Spleen (tissue), 11 donors: ENCODE measurements around the gene PRPF19. TPM values are rescaled to one million over a fixed set of nuclear protein-coding genes. Genes with fewer than 3 reads are reported as not detected.

Experiments
- DNase-seq: peaks from one replicate; pipeline ENCODE4 v3.0.0-alpha.2; 2020
- H3K27ac ChIP-seq, 8 donors: fragments of 200-600 bp; sonication (generic) in 7 of 8; 1 replicate in 4 of 8; 2 replicates in 4 of 8; pipeline versions ENCODE4 v1.5.0 to v1.8.0; 2016 to 2021; ENCODE audit warnings: inconsistent platforms in 4 of 8, mild to moderate bottlenecking in 4 of 8, moderate library complexity in 1 of 8
- H3K27me3 ChIP-seq, 7 donors: fragments of 200-600 bp; sonication (generic) in 6 of 7; replicated peaks in 1 of 7; 1 replicate in 4 of 7; 2 replicates in 3 of 7; pipeline versions ENCODE4 v1.5.0 to v1.8.0; 2016 to 2021; ENCODE audit warnings: inconsistent platforms in 3 of 7, mild to moderate bottlenecking in 1 of 7
- H3K36me3 ChIP-seq, 6 donors: fragments of 200-600 bp; sonication (generic) in 5 of 6; 1 replicate in 4 of 6; 2 replicates in 2 of 6; pipeline versions ENCODE4 v1.5.0 to v1.8.0; 2016 to 2021; ENCODE audit warnings: inconsistent platforms in 2 of 6
- H3K4me1 ChIP-seq, 6 donors: fragments of 200-600 bp; sonication (generic) in 5 of 6; 1 replicate in 3 of 6; 2 replicates in 3 of 6; pipeline versions ENCODE4 v1.5.0 to v1.8.0; 2016 to 2021; ENCODE audit warnings: inconsistent platforms in 3 of 6
- H3K4me3 ChIP-seq, 8 donors: fragments of 200-600 bp; sonication (generic) in 7 of 8; 1 replicate in 4 of 8; 2 replicates in 4 of 8; pipeline versions ENCODE4 v1.5.0 to v1.8.0; 2016 to 2021; ENCODE audit warnings: inconsistent platforms in 4 of 8, mild to moderate bottlenecking in 4 of 8, moderate library complexity in 2 of 8
- H3K9me3 ChIP-seq, 8 donors: fragments of 200-600 bp; sonication (generic) in 7 of 8; 1 replicate in 4 of 8; 2 replicates in 4 of 8; pipeline versions ENCODE4 v1.5.0 to v1.8.0; 2016 to 2021; ENCODE audit warnings: inconsistent platforms in 4 of 8
- CTCF ChIP-seq, 11 experiments: fragments of 200-600 bp in 7 of 11; fragments of 450-650 bp in 4 of 11; sonication (generic) in 4 of 11; IDR thresholded peaks in 8 of 11; conservative IDR thresholded peaks in 3 of 11; 1 replicate in 7 of 11; 2 replicates in 4 of 11; pipeline versions ENCODE4 v1.4.0 to v1.8.0; 2016 to 2021; ENCODE audit warnings: antibody characterized with exemption in 11 of 11, inconsistent platforms in 4 of 11, mild to moderate bottlenecking in 1 of 11
- POLR2A ChIP-seq, 3 donors: fragments of 450-650 bp; IDR thresholded peaks; one replicate each; pipeline ENCODE4 v1.5.1; 2017; ENCODE audit warnings: antibody characterized with exemption in 3 of 3, mild to moderate bottlenecking in 1 of 3
- POLR2AphosphoS5 ChIP-seq, 3 donors: sonication (generic); formaldehyde crosslinking; IDR thresholded peaks; one replicate each; pipeline ENCODE4 v1.5.1; 2017; ENCODE audit warnings: antibody characterized with exemption in 3 of 3
- WGBS, 5 donors: extraction: QIAGEN DNeasy Blood & Tissue Kit in 3 of 5; methylation state at CpG; one replicate each; pipeline versions ENCODE4 v1.1.5 to v1.1.7; 2013 to 2018; 5-methylcytosine and 5-hydroxymethylcytosine counted together
- intact Hi-C: fragments of 100-400 bp; cut with DNase I; formaldehyde crosslinking; loops from one replicate; pipeline ENCODE4 v1.15.0; 2023; ENCODE audit warnings: low total_unique reads
- polyA plus RNA-seq, 3 donors: library from polyadenylated mRNA; stranded (reverse); fragments of 200-250 nt; gene quantifications; one replicate each; pipeline ENCODE4 v1.2.1, GENCODE V29; 2013
- total RNA-seq, 7 donors: library from RNA; depleted of rRNA in 3 of 7; stranded (reverse); fragments of >200 nt in 3 of 7; fragmentation: NEBNext Ultra II Directional in 4 of 7; extraction: Animal tissue kit (Norgen Biotek cat#: 25700) in 4 of 7; gene quantifications; one replicate each; pipeline versions ENCODE4 v1.1.0 to v1.2.1, GENCODE V29; 2016 to 2021
- donor health status: healthy with polysubstance abuse.
- donor health status: DM: no; HTN: no; CAD: no; lungs with moderate emphysema.
- donor health status: DM: no; HTN: no; CAD: no.
- donor health status: Bipolar disorder and iron deficiency.
- donor health status: healthy.
- donor health status: DM: no; HTN: no; CAD: no.
- donor health status: DM: yes; HTN: yes; CAD: no.

PRPF19 gene
- total and polyA plus RNA-seq, 10 donors = 58.7 to 81.1 (median 70.1) TPM

- H3K27ac ChIP-seq = no peak overlapping the region
- WGBS, 5 donors = 83 to 88% (median 86%) methylated on average over 26 to 78 of the region's 78 CpGs
- no peak overlapping the region for H3K4me3 ChIP-seq
- H3K4me1 ChIP-seq = peaks cover 0 to 5% (median 0%) of the 10 kb centered on the region in 6 donors
- no peak for DNase-seq
- no peak for TF ChIP-seq POLR2A (IDR thresholded peaks at IDR 0.05)
- TF ChIP-seq CTCF (IDR thresholded peaks at IDR 0.05 in 8 of 11, conservative IDR thresholded peaks at IDR 0.05 in 3 of 11) = no peak
- intact Hi-C loops = no loop called here
- H3K27me3 ChIP-seq = no peaks in the 10 kb centered on the region
- H3K9me3 ChIP-seq = no peaks in the 10 kb centered on the region
- peaks cover 0 to 65% (median 53%) of the 10 kb centered on the region in 6 donors for H3K36me3 ChIP-seq
These were observed 54.0 kb downstream of the PRPF19 start for GRCh38 chr11:60852117-60852981.

DNA sequence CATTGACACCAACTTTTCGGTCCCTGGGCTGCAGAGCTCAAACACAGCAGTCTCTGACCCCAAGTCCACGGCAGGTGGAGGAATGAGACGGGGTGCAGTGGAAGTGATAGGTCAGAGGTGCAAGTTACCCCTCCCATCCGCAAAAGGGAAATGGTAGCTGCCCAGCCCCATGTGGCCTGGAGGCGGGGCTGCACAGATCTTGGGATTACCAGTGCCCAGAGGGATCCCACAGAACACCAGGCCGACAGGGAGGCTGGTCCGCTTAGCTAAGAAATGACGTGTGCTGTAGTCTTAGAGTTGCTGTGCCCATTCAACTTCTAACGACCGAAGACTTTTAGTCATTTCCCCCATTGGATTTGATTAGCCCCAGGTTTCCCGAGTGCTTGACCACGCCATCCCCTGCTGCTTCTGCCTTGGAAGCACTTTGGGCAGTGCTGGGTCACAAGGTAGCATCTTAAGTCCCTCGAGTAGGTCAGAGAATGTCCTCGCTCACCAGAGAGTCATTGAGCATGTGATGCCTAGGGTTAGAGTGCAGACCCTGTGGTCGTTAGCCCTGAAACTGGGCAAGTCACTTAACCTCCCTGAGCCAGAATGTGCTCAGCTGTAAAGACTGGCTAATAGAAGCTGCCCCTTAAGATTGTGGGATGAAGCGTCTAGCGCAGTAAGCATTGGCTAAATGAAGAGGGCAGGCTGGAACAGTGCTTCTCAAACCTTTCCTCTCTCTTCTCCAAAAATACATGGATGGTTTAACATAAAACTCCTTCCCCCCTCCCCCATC is 54.9 kb downstream of the PRPF19 start:
- Histone ChIP-seq H3K4me3 (no peak overlapping the region), H3K4me1 (peaks cover 0 to 5% (median 0%) of the 10 kb centered on the region in 6 donors), H3K27me3 (no peaks in the 10 kb centered on the region), H3K9me3 (no peaks in the 10 kb centered on the region), H3K36me3 (peaks cover 0 to 69% (median 56%) of the 10 kb centered on the region in 6 donors), H3K27ac (no peak overlapping the region)
- 91 to 93% (median 91%) methylated on average over 17 of the region's 17 CpGs for WGBS, 5 donors
- TF ChIP-seq CTCF (IDR thresholded peaks at IDR 0.05 in 8 of 11, conservative IDR thresholded peaks at IDR 0.05 in 3 of 11) (no peak), POLR2AphosphoS5 (IDR thresholded peaks at IDR 0.05) (no peak), POLR2A (IDR thresholded peaks at IDR 0.05) (no peak)
- no peak for DNase-seq
- intact Hi-C loops = no loop called here

GRCh38 chr11:60849641-60850520 is 56.5 kb downstream of the PRPF19 start:
- intact Hi-C loops = no loop called here
- Histone ChIP-seq H3K4me1 (peaks cover 0 to 17% (median 8%) of the 10 kb centered on the region in 6 donors), H3K27me3 (no peaks in the 10 kb centered on the region), H3K36me3 (peaks cover 0 to 82% (median 56%) of the 10 kb centered on the region in 6 donors), H3K27ac (no peak overlapping the region), H3K9me3 (no peaks in the 10 kb centered on the region), H3K4me3 (no peak overlapping the region)
- WGBS, 5 donors = 89 to 98% (median 93%) methylated on average over 20 to 29 of the region's 29 CpGs
- no peak for DNase-seq
- no peak for TF ChIP-seq POLR2A (IDR thresholded peaks at IDR 0.05)
- no peak for TF ChIP-seq POLR2AphosphoS5 (IDR thresholded peaks at IDR 0.05)
- TF ChIP-seq CTCF (IDR thresholded peaks at IDR 0.05 in 8 of 11, conservative IDR thresholded peaks at IDR 0.05 in 3 of 11) = no peak
